ENCODE measurements around the gene RTEL1.

RTEL1 gene

DNA sequence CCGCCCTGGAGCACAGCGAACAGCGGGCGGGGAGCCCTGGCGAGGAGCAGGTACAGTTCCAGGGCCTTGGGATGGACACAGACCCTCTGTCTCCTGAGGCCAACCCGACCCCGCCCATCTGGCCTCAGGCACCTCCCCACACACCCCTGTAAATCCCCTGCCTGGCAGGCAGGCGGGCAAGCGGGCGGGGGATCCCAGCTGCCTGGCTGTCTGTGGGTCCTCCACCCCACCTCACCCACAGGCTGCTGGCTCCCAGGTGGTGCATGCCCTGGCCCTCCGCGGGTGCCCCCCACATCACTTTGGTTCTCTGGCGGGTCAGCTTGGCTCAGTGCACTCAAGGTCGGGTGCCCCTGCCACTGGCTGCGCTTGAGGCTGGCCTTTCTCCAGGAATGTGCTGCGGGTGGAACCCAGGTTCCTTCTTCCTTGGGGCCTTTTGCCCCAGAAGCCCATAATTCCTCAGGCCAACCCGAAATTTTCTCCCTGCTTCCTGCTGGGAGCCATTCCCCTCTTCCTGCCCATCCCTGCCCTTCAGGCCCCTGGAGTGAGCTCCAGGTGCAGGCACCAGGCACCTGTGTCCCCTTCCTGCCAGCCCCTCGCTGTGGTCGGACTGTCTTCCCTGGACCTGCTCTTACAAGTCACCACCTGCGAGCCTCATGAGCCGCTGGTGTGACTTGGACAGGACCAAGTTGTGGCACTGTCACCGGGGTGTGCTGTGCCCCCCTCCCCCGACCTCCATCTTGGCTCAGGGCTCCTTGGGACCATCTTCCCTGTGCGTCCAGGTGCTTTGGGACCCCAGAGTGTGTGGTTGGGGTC lies 33.0 kb downstream of the RTEL1 start:
- no peak for DNase-seq (ENCODE audit: low read depth)
- TF ChIP-seq, protein P1, sequence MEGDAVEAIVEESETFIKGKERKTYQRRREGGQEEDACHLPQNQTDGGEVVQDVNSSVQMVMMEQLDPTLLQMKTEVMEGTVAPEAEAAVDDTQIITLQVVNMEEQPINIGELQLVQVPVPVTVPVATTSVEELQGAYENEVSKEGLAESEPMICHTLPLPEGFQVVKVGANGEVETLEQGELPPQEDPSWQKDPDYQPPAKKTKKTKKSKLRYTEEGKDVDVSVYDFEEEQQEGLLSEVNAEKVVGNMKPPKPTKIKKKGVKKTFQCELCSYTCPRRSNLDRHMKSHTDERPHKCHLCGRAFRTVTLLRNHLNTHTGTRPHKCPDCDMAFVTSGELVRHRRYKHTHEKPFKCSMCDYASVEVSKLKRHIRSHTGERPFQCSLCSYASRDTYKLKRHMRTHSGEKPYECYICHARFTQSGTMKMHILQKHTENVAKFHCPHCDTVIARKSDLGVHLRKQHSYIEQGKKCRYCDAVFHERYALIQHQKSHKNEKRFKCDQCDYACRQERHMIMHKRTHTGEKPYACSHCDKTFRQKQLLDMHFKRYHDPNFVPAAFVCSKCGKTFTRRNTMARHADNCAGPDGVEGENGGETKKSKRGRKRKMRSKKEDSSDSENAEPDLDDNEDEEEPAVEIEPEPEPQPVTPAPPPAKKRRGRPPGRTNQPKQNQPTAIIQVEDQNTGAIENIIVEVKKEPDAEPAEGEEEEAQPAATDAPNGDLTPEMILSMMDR (IDR thresholded peaks at IDR 0.05; ENCODE audit: low read length, missing control alignments) = no peak
- H3K4me3 ChIP-seq (replicated peaks; ENCODE audit: low read depth, low read length) = no peak overlapping the region

DNA sequence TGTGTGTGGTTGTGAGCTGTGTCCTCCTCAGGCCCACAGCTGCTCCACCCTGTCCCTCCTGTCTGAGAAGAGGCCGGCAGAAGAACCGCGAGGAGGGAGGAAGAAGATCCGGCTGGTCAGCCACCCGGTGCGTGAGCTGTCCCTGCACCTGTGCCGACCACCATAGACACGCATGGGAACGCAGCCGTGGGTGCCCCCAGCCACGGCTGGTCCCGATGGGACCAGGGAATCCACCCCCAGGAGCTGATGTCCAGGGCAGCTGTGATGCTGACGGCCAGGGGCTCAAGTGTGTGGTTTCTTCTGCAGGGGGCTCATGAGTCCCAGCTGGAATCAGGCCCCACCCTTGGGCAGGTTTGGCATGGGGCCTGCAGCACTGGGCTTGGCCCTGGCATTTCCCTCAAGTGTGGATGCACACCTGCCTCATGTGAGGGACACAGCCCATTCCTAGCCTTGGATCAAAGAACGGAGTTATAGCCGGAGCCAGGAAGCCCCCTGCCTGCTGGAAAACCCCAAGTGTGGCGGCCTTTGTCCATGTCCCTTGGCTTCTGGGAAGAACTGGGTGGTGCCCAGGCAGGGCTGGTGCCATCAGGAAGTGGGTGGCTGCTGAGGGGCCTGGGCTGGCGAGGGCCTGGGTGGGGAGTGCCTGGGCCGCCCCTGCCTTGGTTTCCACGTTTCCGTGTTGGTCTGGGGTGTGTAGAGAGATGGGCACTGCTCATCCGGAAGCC lies 33.8 kb downstream of the RTEL1 start:
- H3K4me3 ChIP-seq (replicated peaks; ENCODE audit: low read depth, low read length) = no peak overlapping the region
- no peak for DNase-seq (ENCODE audit: low read depth)
- TF ChIP-seq, protein P1 (IDR thresholded peaks at IDR 0.05; ENCODE audit: low read length, missing control alignments) = no peak

DNA sequence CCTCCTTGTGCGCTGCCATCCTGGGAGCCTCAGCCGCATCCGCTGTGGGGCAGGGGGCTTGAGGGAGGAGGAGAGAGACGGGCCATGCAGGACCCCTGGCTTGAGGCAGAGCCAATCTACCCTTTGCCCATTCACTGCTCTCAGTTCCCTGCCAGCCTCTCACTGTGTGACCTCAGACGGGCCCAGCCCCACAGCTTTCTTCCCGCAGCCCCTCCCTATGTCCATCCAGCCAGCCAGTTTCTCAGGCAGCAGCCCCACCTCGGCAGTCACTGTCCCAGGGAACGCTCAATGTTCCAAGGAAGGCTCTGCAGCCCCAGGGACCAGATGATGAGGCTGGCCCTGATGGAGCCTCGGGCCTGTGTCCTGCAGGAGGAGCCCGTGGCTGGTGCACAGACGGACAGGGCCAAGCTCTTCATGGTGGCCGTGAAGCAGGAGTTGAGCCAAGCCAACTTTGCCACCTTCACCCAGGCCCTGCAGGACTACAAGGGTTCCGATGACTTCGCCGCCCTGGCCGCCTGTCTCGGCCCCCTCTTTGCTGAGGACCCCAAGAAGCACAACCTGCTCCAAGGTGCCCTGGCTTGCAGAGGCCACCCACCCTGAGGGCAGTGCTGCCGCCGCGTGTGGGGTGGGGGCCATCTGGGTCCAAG lies 34.4 kb downstream of the RTEL1 start:
- TF ChIP-seq, protein P1 (IDR thresholded peaks at IDR 0.05; ENCODE audit: low read length, missing control alignments) = no peak
- no peak for DNase-seq (ENCODE audit: low read depth)
- H3K4me3 ChIP-seq (replicated peaks; ENCODE audit: low read depth, low read length) = no peak overlapping the region

DNA sequence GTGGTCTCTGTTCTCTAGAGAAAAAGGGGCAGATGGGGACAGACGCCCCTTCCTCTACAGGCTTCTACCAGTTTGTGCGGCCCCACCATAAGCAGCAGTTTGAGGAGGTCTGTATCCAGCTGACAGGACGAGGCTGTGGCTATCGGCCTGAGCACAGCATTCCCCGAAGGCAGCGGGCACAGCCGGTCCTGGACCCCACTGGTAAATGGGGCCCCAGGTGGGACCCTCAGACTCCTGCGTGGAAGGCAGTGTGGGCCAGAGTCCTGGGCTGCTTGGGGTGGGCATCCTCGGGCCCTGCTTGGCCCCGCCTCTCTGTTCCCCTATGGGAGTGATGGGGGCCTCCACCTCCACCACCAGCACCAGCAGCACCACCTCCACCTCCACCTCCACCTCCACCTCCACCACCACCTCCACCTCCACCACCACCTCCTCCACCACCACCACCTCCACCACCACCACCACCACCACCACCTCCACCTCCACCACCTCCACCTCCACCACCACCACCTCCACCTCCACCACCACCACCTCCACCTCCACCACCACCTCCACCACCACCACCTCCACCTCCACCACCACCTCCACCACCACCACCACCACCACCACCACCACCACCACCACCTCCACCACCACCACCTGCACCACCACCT lies 35.1 kb downstream of the RTEL1 start:
- DNase-seq (ENCODE audit: low read depth) = no peak
- H3K4me3 ChIP-seq (replicated peaks; ENCODE audit: low read depth, low read length) = no peak overlapping the region
- TF ChIP-seq, protein P1 (IDR thresholded peaks at IDR 0.05; ENCODE audit: low read length, missing control alignments) = no peak

DNA sequence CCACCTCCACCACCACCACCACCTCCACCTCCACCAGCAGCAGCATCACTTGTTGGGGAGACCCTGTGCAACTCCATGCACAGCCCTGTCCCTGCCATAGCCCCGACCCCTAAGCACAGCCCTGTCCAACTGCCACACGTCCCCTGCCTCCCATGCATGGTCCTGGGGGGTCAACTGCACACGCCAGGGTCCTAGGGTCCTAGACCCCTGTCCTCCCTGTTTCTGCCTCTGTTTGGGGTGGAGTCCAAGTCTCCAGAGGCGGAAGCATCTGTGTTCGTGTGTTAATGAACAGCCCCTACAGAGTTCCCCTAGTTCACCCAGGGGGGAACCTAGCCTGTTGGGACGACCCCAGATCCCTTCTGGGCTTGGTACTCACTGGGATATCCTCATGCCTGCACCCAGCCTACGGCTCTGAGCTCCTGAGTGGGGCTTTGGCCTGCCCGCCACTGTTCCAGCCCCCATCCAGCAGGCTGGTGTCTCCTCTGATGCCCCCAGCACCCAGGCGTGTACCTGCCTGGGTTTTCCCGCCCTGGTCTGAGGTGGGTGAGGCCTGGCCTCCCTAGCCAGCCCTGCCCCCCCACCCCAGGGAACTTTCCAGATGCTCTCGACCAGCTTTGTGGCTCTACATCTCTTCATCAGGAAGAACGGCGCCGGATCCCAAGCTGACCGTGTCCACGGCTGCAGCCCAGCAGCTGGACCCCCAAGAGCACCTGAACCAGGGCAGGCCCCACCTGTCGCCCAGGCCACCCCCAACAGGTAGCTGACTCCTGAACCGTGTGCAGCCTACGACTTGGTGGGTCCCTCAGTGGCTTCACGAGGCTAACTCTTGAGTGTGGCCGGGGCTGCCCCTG lies 35.8 kb downstream of the RTEL1 start:
- DNase-seq (ENCODE audit: low read depth) = no peak
- TF ChIP-seq, protein P1 (IDR thresholded peaks at IDR 0.05; ENCODE audit: low read length, missing control alignments) = no peak

More for the DNA sequence above, 35.8 kb downstream of the RTEL1 start:
- H3K4me3 ChIP-seq (replicated peaks; ENCODE audit: low read depth, low read length) = no peak overlapping the region
